Left ventricle myocardium inferior (tissue), 1 donor: ENCODE results near the gene SPATA6L. TPM values are rescaled to one million over a fixed set of nuclear protein-coding genes. Genes with fewer than 3 reads are reported as not detected.

Experiments used
- DNase-seq: peaks from one replicate; pipeline ENCODE4 v3.0.0-alpha.2; 2020
- H3K27ac ChIP-seq: fragments of 200-600 bp; replicated peaks from 2 replicates; pipeline ENCODE4 v1.8.0; 2021
- H3K27me3 ChIP-seq: fragments of 200-600 bp; 2 replicates; pipeline ENCODE4 v1.8.0; 2021; ENCODE audit warnings: low read depth
- H3K36me3 ChIP-seq: fragments of 200-600 bp; 2 replicates; pipeline ENCODE4 v1.8.0; 2021
- H3K4me1 ChIP-seq: fragments of 200-600 bp; 2 replicates; pipeline ENCODE4 v1.8.0; 2021
- H3K4me3 ChIP-seq: fragments of 200-600 bp; 2 replicates; pipeline ENCODE4 v1.8.0; 2021; ENCODE audit warnings: mild to moderate bottlenecking, moderate library complexity
- H3K9me3 ChIP-seq: fragments of 200-600 bp; replicated peaks from 2 replicates; pipeline ENCODE4 v1.8.0; 2021
- CTCF ChIP-seq: fragments of 200-600 bp; IDR thresholded peaks from 2 replicates; pipeline ENCODE4 v1.8.0; 2021; ENCODE audit warnings: antibody characterized with exemption, mild to moderate bottlenecking, borderline replicate concordance
- intact Hi-C: fragments of 100-400 bp; cut with micrococcal nuclease; formaldehyde crosslinking; loops from one replicate; pipeline ENCODE4 v1.11.0; 2022
- total RNA-seq: library from RNA; stranded (reverse); fragmentation: NEBNext Ultra II Directional; extraction: Animal tissue kit (Norgen Biotek cat#: 25700); gene quantifications from one replicate; pipeline ENCODE4 v1.2.1, GENCODE V29; 2021
- donor health status: DM: no; HTN: yes; CAD: no; lungs with severe emphysema.

Gene SPATA6L
- total RNA-seq, 1 donor from 2014 or later = 0.96 TPM

DNA sequence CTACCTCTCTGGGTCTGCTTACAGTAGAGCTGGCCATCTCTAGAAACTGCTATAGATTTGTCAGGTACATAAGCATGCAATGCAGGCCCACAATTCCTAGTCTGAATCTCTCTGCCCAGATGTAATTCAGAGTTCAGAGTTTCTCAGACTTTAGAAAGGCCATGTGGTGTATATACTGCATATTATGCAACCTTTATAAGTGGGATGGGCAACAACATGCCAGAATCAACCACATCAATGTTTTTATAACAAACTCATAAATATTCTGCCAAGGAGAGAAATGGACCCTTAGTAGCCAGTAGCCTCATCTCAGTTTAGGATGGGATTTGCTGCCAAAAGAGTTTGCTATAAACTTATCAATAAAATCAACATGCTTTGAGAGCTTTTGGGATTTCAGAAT, 97.2 kb downstream of the SPATA6L start:
- TF ChIP-seq CTCF = no peak
- Histone ChIP-seq H3K27ac (no peak overlapping the region), H3K36me3 (peaks cover 7% of the 10 kb centered on the region), H3K4me3 (no peak overlapping the region), H3K9me3 (no peaks in the 10 kb centered on the region), H3K27me3 (no peaks in the 10 kb centered on the region), H3K4me1 (no peaks in the 10 kb centered on the region)
- DNase-seq = no peak
- intact Hi-C loops = no loop called here

- no peaks in the 10 kb centered on the region for H3K9me3 ChIP-seq
- no peak overlapping the region for H3K4me3 ChIP-seq
- DNase-seq = no peak
- H3K27ac ChIP-seq = no peak overlapping the region
- H3K27me3 ChIP-seq = no peaks in the 10 kb centered on the region
- no peaks in the 10 kb centered on the region for H3K4me1 ChIP-seq
- TF ChIP-seq CTCF = no peak
- peaks cover 5% of the 10 kb centered on the region for H3K36me3 ChIP-seq
- intact Hi-C loops = no loop called here
Measured at GRCh38 chr9:4567601-4568000, 98.7 kb downstream of the SPATA6L start.

DNA sequence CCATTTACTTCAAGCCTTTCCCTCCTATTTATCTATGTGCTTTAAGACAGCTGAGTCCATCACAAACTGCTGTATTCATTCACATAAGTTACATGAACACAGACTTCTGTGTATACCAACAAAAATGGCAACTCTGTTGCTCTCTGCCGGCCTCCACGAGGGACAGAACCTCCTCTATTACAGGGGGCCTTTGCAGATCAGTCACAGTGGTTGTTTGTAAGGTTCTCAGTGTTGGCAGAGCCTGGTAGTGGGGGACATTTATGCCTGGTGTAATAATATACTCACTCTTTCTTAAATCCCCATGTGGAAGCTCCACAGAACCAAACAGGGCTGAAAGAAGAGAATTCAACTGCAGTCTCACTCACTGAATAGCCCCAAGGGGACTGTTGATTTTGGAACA, 99.5 kb downstream of the SPATA6L start:
- H3K4me3 ChIP-seq = no peak overlapping the region
- no peak for DNase-seq
- no peaks in the 10 kb centered on the region for H3K9me3 ChIP-seq
- no peak for TF ChIP-seq CTCF
- no peak overlapping the region for H3K27ac ChIP-seq
- H3K36me3 ChIP-seq = peaks cover 4% of the 10 kb centered on the region
- H3K4me1 ChIP-seq = no peaks in the 10 kb centered on the region
- no peaks in the 10 kb centered on the region for H3K27me3 ChIP-seq
- intact Hi-C loops = no loop called here

DNA sequence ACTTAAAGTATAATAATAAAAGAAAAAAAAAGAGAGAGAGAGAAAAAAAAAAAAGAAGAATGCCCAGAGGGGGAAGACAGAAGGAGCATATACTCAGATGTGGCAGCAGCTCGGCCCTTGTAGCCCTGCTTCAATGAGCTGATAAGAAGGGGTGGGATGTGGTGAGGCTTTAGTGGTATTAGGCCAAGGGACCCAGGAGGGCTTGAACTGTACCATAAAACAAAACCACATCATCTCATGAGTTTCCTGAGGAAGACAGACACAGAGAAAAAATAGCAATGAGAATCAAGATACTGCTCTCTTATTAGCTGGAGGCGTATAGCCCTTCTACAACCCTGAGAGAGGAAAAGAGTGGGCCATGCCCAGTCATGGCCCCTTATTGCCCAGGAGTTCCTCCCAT, 103.2 kb downstream of the SPATA6L start:
- no peak overlapping the region for H3K27ac ChIP-seq
- DNase-seq = no peak
- intact Hi-C loops = no loop called here
- no peaks in the 10 kb centered on the region for H3K36me3 ChIP-seq
- no peaks in the 10 kb centered on the region for H3K27me3 ChIP-seq
- H3K4me3 ChIP-seq = no peak overlapping the region
- TF ChIP-seq CTCF = no peak
- H3K9me3 ChIP-seq = no peaks in the 10 kb centered on the region
- H3K4me1 ChIP-seq = peaks cover 17% of the 10 kb centered on the region

- no peak for TF ChIP-seq CTCF
- Histone ChIP-seq H3K27ac (no peak overlapping the region), H3K36me3 (no peaks in the 10 kb centered on the region), H3K4me1 (peaks cover 37% of the 10 kb centered on the region), H3K9me3 (no peaks in the 10 kb centered on the region), H3K4me3 (no peak overlapping the region), H3K27me3 (no peaks in the 10 kb centered on the region)
- DNase-seq = no peak
- intact Hi-C loops = no loop called here
Measured at GRCh38 chr9:4559261-4560182, 106.8 kb downstream of the SPATA6L start.
